ENCODE measurements around the gene INTS1. TPM values are rescaled to one million over a fixed set of nuclear protein-coding genes. Genes with fewer than 3 reads are reported as not detected.

Gene INTS1
- total and polyA plus RNA-seq, 2 experiments from 2014 or later: 35.1 to 111 TPM

DNA sequence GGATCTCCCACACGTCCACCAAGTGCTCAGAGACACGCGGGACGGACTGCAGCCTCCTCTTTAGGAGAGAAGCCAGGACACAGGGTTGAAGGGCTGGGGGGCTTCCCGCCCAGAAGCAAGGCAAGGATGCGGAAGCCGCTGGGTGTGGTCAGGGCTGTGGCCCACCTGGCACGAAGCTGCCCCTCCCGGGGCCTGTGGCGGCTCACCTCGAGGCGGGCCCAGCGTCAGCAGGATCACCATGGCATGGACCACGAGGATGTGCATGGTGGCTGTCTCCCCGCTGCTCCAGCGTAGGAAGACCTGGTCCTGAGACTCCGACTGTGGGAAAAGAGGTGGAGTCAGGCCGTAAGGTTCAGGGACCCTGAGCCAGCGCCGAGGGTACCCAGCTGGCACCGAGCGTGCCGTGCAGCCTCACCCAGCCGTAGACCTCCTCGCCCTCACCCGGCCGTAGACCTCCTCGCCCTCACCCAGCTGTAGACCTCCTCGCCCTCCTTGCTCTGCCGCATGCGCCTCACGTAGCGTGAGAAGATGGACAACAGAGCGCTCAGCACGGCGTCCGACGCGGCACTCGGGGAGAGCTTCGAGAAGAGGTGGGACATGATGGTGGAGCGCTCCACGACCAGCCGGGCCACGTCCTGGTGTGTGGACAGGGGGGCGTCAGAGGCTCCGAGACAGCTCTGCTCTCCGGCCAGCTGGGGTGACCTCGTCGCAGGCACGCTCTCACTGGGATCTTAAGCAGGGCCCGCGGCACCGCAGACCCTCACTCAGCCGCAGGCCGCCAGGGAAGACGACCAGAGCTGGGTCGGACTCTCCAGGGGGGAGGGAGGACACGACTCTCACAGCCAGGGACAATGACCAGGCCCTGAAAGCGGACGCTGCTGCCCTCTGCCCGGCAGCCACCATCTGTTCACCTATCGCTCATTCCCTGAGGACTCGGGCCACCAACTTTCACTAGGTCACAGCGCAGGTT is 20.4 kb downstream of the INTS1 start:
- TF ChIP-seq STAT1 (IDR thresholded peaks at IDR 0.05; ENCODE audit: unreplicated experiment) (no peak), ZNF114 (CRISPR knock-in tag; IDR thresholded peaks at IDR 0.05) (no peak), POLR2AphosphoS5 (IDR thresholded peaks at IDR 0.05; ENCODE audit: low read depth) (no peak), CREB1 (CRISPR knock-in tag; IDR thresholded peaks at IDR 0.05; ENCODE audit: low read depth) (no peak), JUNB (IDR thresholded peaks at IDR 0.05; ENCODE audit: unreplicated experiment) (no peak), ZNF331 (CRISPR knock-in tag; IDR thresholded peaks at IDR 0.05; ENCODE audit: low read depth) (no peak), EZH2 (IDR thresholded peaks at IDR 0.05; ENCODE audit: low read depth, unreplicated experiment) (no peak), EZH2phosphoT487 (IDR thresholded peaks at IDR 0.05; ENCODE audit: unreplicated experiment) (no peak), NANOG (IDR thresholded peaks at IDR 0.05; ENCODE audit: borderline replicate concordance) (no peak)
- TF ChIP-seq, protein P1, sequence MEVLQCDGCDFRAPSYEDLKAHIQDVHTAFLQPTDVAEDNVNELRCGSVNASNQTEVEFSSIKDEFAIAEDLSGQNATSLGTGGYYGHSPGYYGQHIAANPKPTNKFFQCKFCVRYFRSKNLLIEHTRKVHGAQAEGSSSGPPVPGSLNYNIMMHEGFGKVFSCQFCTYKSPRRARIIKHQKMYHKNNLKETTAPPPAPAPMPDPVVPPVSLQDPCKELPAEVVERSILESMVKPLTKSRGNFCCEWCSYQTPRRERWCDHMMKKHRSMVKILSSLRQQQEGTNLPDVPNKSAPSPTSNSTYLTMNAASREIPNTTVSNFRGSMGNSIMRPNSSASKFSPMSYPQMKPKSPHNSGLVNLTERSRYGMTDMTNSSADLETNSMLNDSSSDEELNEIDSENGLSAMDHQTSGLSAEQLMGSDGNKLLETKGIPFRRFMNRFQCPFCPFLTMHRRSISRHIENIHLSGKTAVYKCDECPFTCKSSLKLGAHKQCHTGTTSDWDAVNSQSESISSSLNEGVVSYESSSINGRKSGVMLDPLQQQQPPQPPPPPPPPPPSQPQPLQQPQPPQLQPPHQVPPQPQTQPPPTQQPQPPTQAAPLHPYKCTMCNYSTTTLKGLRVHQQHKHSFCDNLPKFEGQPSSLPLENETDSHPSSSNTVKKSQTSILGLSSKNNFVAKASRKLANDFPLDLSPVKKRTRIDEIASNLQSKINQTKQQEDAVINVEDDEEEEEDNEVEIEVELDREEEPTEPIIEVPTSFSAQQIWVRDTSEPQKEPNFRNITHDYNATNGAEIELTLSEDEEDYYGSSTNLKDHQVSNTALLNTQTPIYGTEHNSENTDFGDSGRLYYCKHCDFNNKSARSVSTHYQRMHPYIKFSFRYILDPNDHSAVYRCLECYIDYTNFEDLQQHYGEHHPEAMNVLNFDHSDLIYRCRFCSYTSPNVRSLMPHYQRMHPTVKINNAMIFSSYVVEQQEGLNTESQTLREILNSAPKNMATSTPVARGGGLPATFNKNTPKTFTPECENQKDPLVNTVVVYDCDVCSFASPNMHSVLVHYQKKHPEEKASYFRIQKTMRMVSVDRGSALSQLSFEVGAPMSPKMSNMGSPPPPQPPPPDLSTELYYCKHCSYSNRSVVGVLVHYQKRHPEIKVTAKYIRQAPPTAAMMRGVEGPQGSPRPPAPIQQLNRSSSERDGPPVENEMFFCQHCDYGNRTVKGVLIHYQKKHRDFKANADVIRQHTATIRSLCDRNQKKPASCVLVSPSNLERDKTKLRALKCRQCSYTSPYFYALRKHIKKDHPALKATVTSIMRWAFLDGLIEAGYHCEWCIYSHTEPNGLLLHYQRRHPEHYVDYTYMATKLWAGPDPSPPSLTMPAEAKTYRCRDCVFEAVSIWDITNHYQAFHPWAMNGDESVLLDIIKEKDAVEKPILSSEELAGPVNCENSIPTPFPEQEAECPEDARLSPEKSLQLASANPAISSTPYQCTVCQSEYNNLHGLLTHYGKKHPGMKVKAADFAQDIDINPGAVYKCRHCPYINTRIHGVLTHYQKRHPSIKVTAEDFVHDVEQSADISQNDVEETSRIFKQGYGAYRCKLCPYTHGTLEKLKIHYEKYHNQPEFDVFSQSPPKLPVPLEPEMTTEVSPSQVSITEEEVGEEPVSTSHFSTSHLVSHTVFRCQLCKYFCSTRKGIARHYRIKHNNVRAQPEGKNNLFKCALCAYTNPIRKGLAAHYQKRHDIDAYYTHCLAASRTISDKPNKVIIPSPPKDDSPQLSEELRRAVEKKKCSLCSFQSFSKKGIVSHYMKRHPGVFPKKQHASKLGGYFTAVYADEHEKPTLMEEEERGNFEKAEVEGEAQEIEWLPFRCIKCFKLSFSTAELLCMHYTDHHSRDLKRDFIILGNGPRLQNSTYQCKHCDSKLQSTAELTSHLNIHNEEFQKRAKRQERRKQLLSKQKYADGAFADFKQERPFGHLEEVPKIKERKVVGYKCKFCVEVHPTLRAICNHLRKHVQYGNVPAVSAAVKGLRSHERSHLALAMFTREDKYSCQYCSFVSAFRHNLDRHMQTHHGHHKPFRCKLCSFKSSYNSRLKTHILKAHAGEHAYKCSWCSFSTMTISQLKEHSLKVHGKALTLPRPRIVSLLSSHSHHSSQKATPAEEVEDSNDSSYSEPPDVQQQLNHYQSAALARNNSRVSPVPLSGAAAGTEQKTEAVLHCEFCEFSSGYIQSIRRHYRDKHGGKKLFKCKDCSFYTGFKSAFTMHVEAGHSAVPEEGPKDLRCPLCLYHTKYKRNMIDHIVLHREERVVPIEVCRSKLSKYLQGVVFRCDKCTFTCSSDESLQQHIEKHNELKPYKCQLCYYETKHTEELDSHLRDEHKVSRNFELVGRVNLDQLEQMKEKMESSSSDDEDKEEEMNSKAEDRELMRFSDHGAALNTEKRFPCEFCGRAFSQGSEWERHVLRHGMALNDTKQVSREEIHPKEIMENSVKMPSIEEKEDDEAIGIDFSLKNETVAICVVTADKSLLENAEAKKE (CRISPR knock-in tag; IDR thresholded peaks at IDR 0.05): no peak
- TF ChIP-seq, protein P2, sequence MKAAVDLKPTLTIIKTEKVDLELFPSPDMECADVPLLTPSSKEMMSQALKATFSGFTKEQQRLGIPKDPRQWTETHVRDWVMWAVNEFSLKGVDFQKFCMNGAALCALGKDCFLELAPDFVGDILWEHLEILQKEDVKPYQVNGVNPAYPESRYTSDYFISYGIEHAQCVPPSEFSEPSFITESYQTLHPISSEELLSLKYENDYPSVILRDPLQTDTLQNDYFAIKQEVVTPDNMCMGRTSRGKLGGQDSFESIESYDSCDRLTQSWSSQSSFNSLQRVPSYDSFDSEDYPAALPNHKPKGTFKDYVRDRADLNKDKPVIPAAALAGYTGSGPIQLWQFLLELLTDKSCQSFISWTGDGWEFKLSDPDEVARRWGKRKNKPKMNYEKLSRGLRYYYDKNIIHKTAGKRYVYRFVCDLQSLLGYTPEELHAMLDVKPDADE (IDR thresholded peaks at IDR 0.05): no peak
- TF ChIP-seq, protein P3, sequence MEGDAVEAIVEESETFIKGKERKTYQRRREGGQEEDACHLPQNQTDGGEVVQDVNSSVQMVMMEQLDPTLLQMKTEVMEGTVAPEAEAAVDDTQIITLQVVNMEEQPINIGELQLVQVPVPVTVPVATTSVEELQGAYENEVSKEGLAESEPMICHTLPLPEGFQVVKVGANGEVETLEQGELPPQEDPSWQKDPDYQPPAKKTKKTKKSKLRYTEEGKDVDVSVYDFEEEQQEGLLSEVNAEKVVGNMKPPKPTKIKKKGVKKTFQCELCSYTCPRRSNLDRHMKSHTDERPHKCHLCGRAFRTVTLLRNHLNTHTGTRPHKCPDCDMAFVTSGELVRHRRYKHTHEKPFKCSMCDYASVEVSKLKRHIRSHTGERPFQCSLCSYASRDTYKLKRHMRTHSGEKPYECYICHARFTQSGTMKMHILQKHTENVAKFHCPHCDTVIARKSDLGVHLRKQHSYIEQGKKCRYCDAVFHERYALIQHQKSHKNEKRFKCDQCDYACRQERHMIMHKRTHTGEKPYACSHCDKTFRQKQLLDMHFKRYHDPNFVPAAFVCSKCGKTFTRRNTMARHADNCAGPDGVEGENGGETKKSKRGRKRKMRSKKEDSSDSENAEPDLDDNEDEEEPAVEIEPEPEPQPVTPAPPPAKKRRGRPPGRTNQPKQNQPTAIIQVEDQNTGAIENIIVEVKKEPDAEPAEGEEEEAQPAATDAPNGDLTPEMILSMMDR (conservative IDR thresholded peaks at IDR 0.05; ENCODE audit: low read depth in 2 of 2): no peak
- TF ChIP-seq, protein P4, sequence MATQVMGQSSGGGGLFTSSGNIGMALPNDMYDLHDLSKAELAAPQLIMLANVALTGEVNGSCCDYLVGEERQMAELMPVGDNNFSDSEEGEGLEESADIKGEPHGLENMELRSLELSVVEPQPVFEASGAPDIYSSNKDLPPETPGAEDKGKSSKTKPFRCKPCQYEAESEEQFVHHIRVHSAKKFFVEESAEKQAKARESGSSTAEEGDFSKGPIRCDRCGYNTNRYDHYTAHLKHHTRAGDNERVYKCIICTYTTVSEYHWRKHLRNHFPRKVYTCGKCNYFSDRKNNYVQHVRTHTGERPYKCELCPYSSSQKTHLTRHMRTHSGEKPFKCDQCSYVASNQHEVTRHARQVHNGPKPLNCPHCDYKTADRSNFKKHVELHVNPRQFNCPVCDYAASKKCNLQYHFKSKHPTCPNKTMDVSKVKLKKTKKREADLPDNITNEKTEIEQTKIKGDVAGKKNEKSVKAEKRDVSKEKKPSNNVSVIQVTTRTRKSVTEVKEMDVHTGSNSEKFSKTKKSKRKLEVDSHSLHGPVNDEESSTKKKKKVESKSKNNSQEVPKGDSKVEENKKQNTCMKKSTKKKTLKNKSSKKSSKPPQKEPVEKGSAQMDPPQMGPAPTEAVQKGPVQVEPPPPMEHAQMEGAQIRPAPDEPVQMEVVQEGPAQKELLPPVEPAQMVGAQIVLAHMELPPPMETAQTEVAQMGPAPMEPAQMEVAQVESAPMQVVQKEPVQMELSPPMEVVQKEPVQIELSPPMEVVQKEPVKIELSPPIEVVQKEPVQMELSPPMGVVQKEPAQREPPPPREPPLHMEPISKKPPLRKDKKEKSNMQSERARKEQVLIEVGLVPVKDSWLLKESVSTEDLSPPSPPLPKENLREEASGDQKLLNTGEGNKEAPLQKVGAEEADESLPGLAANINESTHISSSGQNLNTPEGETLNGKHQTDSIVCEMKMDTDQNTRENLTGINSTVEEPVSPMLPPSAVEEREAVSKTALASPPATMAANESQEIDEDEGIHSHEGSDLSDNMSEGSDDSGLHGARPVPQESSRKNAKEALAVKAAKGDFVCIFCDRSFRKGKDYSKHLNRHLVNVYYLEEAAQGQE (IDR thresholded peaks at IDR 0.05; ENCODE audit: unreplicated experiment): no peak
- Histone ChIP-seq H3K4me2 (no peak overlapping the region), H4K20me1 (replicated peaks; ENCODE audit: insufficient read depth) (no peaks in the 10 kb centered on the region; the same call in 1 of the 2 replicates), H3F3A (replicated peaks; ENCODE audit: low read depth) (no peaks in the 10 kb centered on the region), H3K27me3 (ENCODE audit: insufficient read depth) (no peaks in the 10 kb centered on the region), H3K9me2 (ENCODE audit: insufficient read depth) (no peaks in the 10 kb centered on the region), H3K4me1 (ENCODE audit: insufficient read depth) (no peaks in the 10 kb centered on the region), H3K27ac (ENCODE audit: low read depth) (no peak overlapping the region), H3K79me2 (replicated peaks; ENCODE audit: insufficient read depth) (no peaks in the 10 kb centered on the region), H3K36me3 (ENCODE audit: insufficient read depth) (no peaks in the 10 kb centered on the region), H2AFZ (no peak overlapping the region), H3K4me3 (no peak overlapping the region)
- no peak for ATAC-seq
- Mint-ChIP-seq H3K9me3 (no peaks in the 10 kb centered on the region), H3K4me1 (no peaks in the 10 kb centered on the region), H3K4me3 (no peak overlapping the region), H3K27ac (no peak overlapping the region), H3K27me3 (ENCODE audit: insufficient read depth, low read depth, poor library complexity) (peaks cover 10% of the 10 kb centered on the region), H3K36me3 (ENCODE audit: low read depth) (peaks cover 30% of the 10 kb centered on the region)
- no peak for DNase-seq (ENCODE audit: low spot score)

All from GM23338 (cell line).